Measurements from ENCODE around the gene GNGT2. TPM values are rescaled to one million over a fixed set of nuclear protein-coding genes. Genes with fewer than 3 reads are reported as not detected.

GNGT2 gene
- total RNA-seq, 1 donor from 2014 or later: not detected

DNA sequence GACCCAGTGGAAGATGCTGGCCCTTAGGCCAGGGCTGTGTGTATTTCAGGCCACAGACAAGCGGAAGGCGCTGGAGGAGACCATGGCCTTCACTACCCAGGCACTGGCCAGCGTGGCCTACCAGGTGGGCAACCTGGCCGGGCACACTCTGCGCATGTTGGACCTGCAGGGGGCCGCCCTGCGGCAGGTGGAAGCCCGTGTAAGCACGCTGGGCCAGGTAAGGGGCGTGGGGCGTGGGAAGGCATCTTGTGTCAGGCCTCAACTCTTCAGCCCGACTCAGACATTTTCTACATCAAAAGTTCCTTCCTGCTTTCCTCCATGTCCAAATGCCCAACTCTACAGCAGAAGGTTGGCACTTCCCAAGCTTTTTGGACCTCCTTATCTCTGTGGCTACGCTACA, 6.1 kb upstream of the GNGT2 start:
- Mint-ChIP-seq H3K27me3 (ENCODE audit: unreplicated experiment) (no peaks in the 10 kb centered on the region), H3K27ac (ENCODE audit: unreplicated experiment) (no peak overlapping the region), H3K9me3 (ENCODE audit: unreplicated experiment) (no peaks in the 10 kb centered on the region), H3K36me3 (ENCODE audit: unreplicated experiment) (no peaks in the 10 kb centered on the region), H3K4me1 (ENCODE audit: unreplicated experiment) (peaks cover 4% of the 10 kb centered on the region), H3K4me3 (ENCODE audit: unreplicated experiment) (no peak overlapping the region)
- TF ChIP-seq, protein P1, sequence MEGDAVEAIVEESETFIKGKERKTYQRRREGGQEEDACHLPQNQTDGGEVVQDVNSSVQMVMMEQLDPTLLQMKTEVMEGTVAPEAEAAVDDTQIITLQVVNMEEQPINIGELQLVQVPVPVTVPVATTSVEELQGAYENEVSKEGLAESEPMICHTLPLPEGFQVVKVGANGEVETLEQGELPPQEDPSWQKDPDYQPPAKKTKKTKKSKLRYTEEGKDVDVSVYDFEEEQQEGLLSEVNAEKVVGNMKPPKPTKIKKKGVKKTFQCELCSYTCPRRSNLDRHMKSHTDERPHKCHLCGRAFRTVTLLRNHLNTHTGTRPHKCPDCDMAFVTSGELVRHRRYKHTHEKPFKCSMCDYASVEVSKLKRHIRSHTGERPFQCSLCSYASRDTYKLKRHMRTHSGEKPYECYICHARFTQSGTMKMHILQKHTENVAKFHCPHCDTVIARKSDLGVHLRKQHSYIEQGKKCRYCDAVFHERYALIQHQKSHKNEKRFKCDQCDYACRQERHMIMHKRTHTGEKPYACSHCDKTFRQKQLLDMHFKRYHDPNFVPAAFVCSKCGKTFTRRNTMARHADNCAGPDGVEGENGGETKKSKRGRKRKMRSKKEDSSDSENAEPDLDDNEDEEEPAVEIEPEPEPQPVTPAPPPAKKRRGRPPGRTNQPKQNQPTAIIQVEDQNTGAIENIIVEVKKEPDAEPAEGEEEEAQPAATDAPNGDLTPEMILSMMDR (IDR thresholded peaks at IDR 0.05): no peak
- DNase-seq (ENCODE audit: extremely low spot score, unreplicated experiment): no peak

DNA sequence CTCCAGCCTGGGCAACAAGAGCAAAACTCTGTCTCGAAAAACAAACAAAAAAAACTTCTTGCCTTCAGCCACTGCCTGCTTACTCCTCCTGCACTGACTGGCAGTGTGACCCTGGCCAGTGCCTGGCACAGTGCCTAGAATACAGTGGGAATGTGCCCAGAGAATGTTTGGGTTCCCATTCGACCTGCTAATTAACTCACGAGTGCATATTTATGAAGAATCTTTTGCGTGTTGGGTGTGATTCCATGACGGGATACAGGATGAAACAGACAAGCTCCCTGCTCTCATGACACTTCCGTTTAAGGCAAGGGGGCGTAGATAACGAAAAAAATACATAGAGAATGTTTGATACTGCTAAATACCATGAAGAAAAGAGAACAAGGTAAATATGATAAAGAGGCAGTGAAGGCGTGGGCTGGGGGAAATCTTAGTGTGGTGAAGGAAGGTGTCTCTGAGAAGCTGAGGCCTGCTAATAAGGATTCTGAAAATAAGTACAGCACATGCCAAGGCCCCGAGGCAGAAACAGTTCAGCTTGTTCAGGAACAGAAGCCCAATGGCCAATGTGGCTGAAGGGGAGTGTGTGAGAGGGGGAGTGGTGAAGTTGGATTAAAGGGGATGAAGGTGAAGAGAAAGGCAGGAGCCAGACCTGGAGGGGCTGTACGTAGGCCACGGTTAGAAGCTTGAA, 4.4 kb upstream of the GNGT2 start:
- Mint-ChIP-seq H3K4me3 (ENCODE audit: unreplicated experiment) (no peak overlapping the region), H3K36me3 (ENCODE audit: unreplicated experiment) (no peaks in the 10 kb centered on the region), H3K27me3 (ENCODE audit: unreplicated experiment) (no peaks in the 10 kb centered on the region), H3K4me1 (ENCODE audit: unreplicated experiment) (peaks cover 12% of the 10 kb centered on the region), H3K9me3 (ENCODE audit: unreplicated experiment) (no peaks in the 10 kb centered on the region), H3K27ac (ENCODE audit: unreplicated experiment) (no peak overlapping the region)
- TF ChIP-seq, protein P1 (IDR thresholded peaks at IDR 0.05): no peak
- no peak for DNase-seq (ENCODE audit: extremely low spot score, unreplicated experiment)

DNA sequence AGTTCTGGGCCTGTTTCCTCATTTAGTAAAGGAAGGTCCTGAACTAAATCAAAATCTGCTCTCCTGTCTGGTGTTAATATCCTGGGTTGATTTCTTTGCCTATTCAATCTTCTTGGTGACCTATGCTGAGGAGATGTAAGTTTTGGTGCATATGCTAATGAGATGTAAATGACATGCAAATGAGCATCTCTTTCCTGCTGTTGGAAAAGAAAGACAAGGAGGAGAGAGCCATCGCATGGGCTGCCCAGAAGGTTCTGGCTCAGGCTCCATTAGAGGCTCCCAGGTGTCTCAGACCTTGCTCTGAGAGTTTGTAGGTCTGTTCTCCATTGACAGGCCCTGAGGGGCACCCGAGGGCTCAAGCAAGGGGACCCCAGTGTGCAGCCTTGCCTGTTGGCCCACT, 3.5 kb upstream of the GNGT2 start:
- Mint-ChIP-seq H3K27ac (ENCODE audit: unreplicated experiment) (no peak overlapping the region), H3K27me3 (ENCODE audit: unreplicated experiment) (no peaks in the 10 kb centered on the region), H3K36me3 (ENCODE audit: unreplicated experiment) (no peaks in the 10 kb centered on the region), H3K9me3 (ENCODE audit: unreplicated experiment) (no peaks in the 10 kb centered on the region), H3K4me1 (ENCODE audit: unreplicated experiment) (peaks cover 21% of the 10 kb centered on the region), H3K4me3 (ENCODE audit: unreplicated experiment) (no peak overlapping the region)
- no peak for DNase-seq (ENCODE audit: extremely low spot score, unreplicated experiment)
- TF ChIP-seq, protein P1 (IDR thresholded peaks at IDR 0.05): no peak

DNA sequence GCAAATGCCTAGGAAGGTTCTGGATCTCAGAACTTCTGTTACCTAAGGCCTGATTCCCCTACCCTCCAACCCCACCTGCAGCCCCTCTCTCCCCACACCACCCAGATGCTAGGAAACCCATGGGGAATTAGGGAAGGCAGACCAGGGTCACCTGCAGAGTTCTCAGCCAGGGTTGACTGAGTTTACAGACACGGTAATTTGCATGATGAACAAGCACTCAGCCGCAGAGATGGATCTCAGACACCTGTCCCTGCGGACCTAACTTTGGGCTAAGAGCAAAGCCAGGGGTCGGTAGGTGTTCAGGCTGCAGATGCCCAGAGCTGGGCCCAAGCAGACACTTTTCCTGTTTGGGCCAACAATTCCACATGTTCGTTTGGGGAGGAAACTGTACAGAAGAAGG, 3.0 kb upstream of the GNGT2 start:
- Mint-ChIP-seq H3K27me3 (ENCODE audit: unreplicated experiment) (no peaks in the 10 kb centered on the region), H3K4me1 (ENCODE audit: unreplicated experiment) (peaks cover 22% of the 10 kb centered on the region), H3K4me3 (ENCODE audit: unreplicated experiment) (no peak overlapping the region), H3K9me3 (ENCODE audit: unreplicated experiment) (no peaks in the 10 kb centered on the region), H3K27ac (ENCODE audit: unreplicated experiment) (no peak overlapping the region), H3K36me3 (ENCODE audit: unreplicated experiment) (no peaks in the 10 kb centered on the region)
- TF ChIP-seq, protein P1 (IDR thresholded peaks at IDR 0.05): no peak
- no peak for DNase-seq (ENCODE audit: extremely low spot score, unreplicated experiment)

DNA sequence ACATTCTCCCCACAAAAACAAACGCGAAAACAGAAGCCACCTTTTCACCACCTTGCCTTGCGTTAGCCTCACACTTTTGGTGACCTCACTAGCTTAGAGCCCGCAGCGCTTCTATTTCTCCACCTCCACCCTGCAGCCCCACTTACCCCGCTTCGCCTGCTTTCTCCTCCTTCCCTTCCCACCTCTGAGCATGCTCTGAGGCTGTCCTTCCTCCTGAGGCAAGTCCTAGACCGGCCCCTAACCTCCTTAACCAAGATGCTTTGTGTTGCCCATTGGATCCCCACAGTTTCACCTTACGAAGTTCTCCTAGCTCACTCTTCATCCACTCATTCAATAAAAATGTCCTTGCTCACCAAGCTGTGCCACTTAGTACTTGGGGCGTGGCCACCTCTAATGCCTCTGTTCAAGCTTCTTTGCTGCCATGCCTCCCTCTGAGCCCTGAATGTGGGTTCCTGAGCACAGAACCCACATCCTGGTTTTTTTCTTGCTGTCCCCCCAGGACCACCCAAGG, 1.3 kb downstream of the GNGT2 start:
- peaks cover 8% of the 10 kb centered on the region for H3K27me3 Mint-ChIP-seq (ENCODE audit: unreplicated experiment)
- no peak for DNase-seq (ENCODE audit: extremely low spot score, unreplicated experiment)
- no peaks in the 10 kb centered on the region for H3K36me3 Mint-ChIP-seq (ENCODE audit: unreplicated experiment)
- H3K4me1 Mint-ChIP-seq (ENCODE audit: unreplicated experiment): peaks cover 21% of the 10 kb centered on the region
- H3K9me3 Mint-ChIP-seq (ENCODE audit: unreplicated experiment): no peaks in the 10 kb centered on the region
- no peak overlapping the region for H3K27ac Mint-ChIP-seq (ENCODE audit: unreplicated experiment)
- TF ChIP-seq, protein P1 (IDR thresholded peaks at IDR 0.05): no peak
- H3K4me3 Mint-ChIP-seq (ENCODE audit: unreplicated experiment): no peak overlapping the region

Measured in osteocyte (in vitro differentiated cells).